IPS DF 6.9 (cell line): Measurements from ENCODE around the gene WIPF1.
"Not testable (repeated sequence)": the region's sequence is repeated elsewhere in the genome, so short reads cannot be mapped to it uniquely, and the experiment has no call there.

Source experiments
- DNase-seq: peaks from one replicate; pipeline ENCODE4 v3.0.0-alpha.2; 2013; ENCODE audit warnings: low read depth, low spot score
- H3K27ac ChIP-seq: one replicate; pipeline ENCODE4 v1.5.1; 2013; ENCODE audit warnings: low read length, control low read depth
- H3K27me3 ChIP-seq: 2 replicates; pipeline ENCODE4 v1.6.1; 2013; ENCODE audit warnings: mild to moderate bottlenecking, low read length; ENCODE audit not compliant: control insufficient read depth, insufficient read depth
- H3K36me3 ChIP-seq: 2 replicates; pipeline ENCODE4 v1.6.1; 2013; ENCODE audit warnings: low read length; ENCODE audit not compliant: control insufficient read depth, insufficient read depth
- H3K4me1 ChIP-seq: 2 replicates; pipeline ENCODE4 v1.6.1; 2013; ENCODE audit warnings: low read length; ENCODE audit not compliant: control insufficient read depth, insufficient read depth
- H3K4me3 ChIP-seq: 2 replicates; pipeline ENCODE4 v1.5.1; 2013; ENCODE audit warnings: mild to moderate bottlenecking, low read length
- H3K9me3 ChIP-seq: 2 replicates; pipeline ENCODE4 v1.6.1; 2013; ENCODE audit warnings: low read length, inconsistent platforms; ENCODE audit not compliant: control insufficient read depth, insufficient read depth
- WGBS: extraction: QIAGEN DNeasy Blood & Tissue Kit; methylation state at CpG from one replicate; pipeline ENCODE4 v1.1.7; 2013; ENCODE audit warnings: mixed read lengths, missing lambda C conversion rate; ENCODE audit not compliant: insufficient read length, insufficient coverage; 5-methylcytosine and 5-hydroxymethylcytosine counted together

The WIPF1 gene

GRCh38 chr2:174554529-174555150 is 43.0 kb downstream of the WIPF1 start:
- Histone ChIP-seq H3K27me3 (no peaks in the 10 kb centered on the region), H3K36me3 (no peaks in the 10 kb centered on the region), H3K4me1 (no peaks in the 10 kb centered on the region), H3K27ac (no peak overlapping the region), H3K4me3 (no peak overlapping the region), H3K9me3 (no peaks in the 10 kb centered on the region)
- no peak for DNase-seq
- WGBS: no CpG with 5 or more reads among the region's 4 CpGs

GRCh38 chr2:174553811-174554493 is 43.7 kb downstream of the WIPF1 start:
- H3K27me3 ChIP-seq: no peaks in the 10 kb centered on the region
- WGBS: no CpG with 5 or more reads among the region's 5 CpGs
- H3K4me1 ChIP-seq: no peaks in the 10 kb centered on the region
- no peak for DNase-seq
- no peak overlapping the region for H3K27ac ChIP-seq
- H3K36me3 ChIP-seq: no peaks in the 10 kb centered on the region
- H3K4me3 ChIP-seq: no peak overlapping the region
- no peaks in the 10 kb centered on the region for H3K9me3 ChIP-seq

- no CpG with 5 or more reads among the region's 5 CpGs for WGBS
- no peaks in the 10 kb centered on the region for H3K4me1 ChIP-seq
- no peaks in the 10 kb centered on the region for H3K36me3 ChIP-seq
- H3K4me3 ChIP-seq: no peak overlapping the region
- no peaks in the 10 kb centered on the region for H3K27me3 ChIP-seq
- DNase-seq: no peak
- no peak overlapping the region for H3K27ac ChIP-seq
- no peaks in the 10 kb centered on the region for H3K9me3 ChIP-seq
Observed at GRCh38 chr2:174552880-174553279, 44.7 kb downstream of the WIPF1 start.

GRCh38 chr2:174551697-174552096 is 45.9 kb downstream of the WIPF1 start:
- DNase-seq: no peak
- no peak overlapping the region for H3K27ac ChIP-seq
- WGBS: no CpG with 5 or more reads among the region's 4 CpGs
- no peaks in the 10 kb centered on the region for H3K36me3 ChIP-seq
- H3K4me3 ChIP-seq: no peak overlapping the region
- no peaks in the 10 kb centered on the region for H3K27me3 ChIP-seq
- H3K4me1 ChIP-seq: no peaks in the 10 kb centered on the region
- H3K9me3 ChIP-seq: no peaks in the 10 kb centered on the region

GRCh38 chr2:174548646-174549045 is 49.0 kb downstream of the WIPF1 start:
- not testable (repeated sequence) for H3K36me3 ChIP-seq, DNase-seq, H3K4me1 ChIP-seq, H3K27me3 ChIP-seq, H3K27ac ChIP-seq, H3K4me3 ChIP-seq, H3K9me3 ChIP-seq
- WGBS: no CpG with 5 or more reads among the region's 24 CpGs

GRCh38 chr2:174548021-174548420 is 49.6 kb downstream of the WIPF1 start:
- not testable (repeated sequence) for H3K36me3 ChIP-seq, H3K27me3 ChIP-seq, H3K9me3 ChIP-seq, DNase-seq, H3K27ac ChIP-seq, H3K4me1 ChIP-seq, H3K4me3 ChIP-seq
- WGBS: no CpG with 5 or more reads among the region's 7 CpGs

GRCh38 chr2:174546519-174547506 is 50.8 kb downstream of the WIPF1 start:
- no peaks in the 10 kb centered on the region for H3K36me3 ChIP-seq
- DNase-seq: peak; percentile 22
- no peak overlapping the region for H3K4me3 ChIP-seq
- no CpG with 5 or more reads among the region's 21 CpGs for WGBS
- H3K4me1 ChIP-seq: no peaks in the 10 kb centered on the region
- H3K9me3 ChIP-seq: no peaks in the 10 kb centered on the region
- H3K27ac ChIP-seq: no peak overlapping the region
- H3K27me3 ChIP-seq: no peaks in the 10 kb centered on the region

GRCh38 chr2:174545240-174545639 is 52.4 kb downstream of the WIPF1 start:
- DNase-seq: no peak
- no CpG with 5 or more reads among the region's 3 CpGs for WGBS
- Histone ChIP-seq H3K27ac (no peak overlapping the region), H3K4me1 (no peaks in the 10 kb centered on the region), H3K27me3 (no peaks in the 10 kb centered on the region), H3K4me3 (no peak overlapping the region), H3K9me3 (no peaks in the 10 kb centered on the region), H3K36me3 (no peaks in the 10 kb centered on the region)

GRCh38 chr2:174544802-174545201 is 52.8 kb downstream of the WIPF1 start:
- H3K36me3 ChIP-seq: no peaks in the 10 kb centered on the region
- WGBS: no CpG with 5 or more reads among the region's 5 CpGs
- no peak overlapping the region for H3K4me3 ChIP-seq

GRCh38 chr2:174544156-174544555 is 53.4 kb downstream of the WIPF1 start:
- DNase-seq: no peak
- WGBS: no CpG with 5 or more reads among the region's 3 CpGs

More at GRCh38 chr2:174544802-174545201, 52.8 kb downstream of the WIPF1 start:
- H3K27me3 ChIP-seq: no peaks in the 10 kb centered on the region
- no peaks in the 10 kb centered on the region for H3K4me1 ChIP-seq
- no peak overlapping the region for H3K27ac ChIP-seq
- no peak for DNase-seq
- H3K9me3 ChIP-seq: no peaks in the 10 kb centered on the region

More at GRCh38 chr2:174544156-174544555, 53.4 kb downstream of the WIPF1 start:
- H3K36me3 ChIP-seq: no peaks in the 10 kb centered on the region
- H3K27ac ChIP-seq: no peak overlapping the region
- H3K9me3 ChIP-seq: no peaks in the 10 kb centered on the region
- no peaks in the 10 kb centered on the region for H3K27me3 ChIP-seq
- H3K4me3 ChIP-seq: no peak overlapping the region
- no peaks in the 10 kb centered on the region for H3K4me1 ChIP-seq
